Endothelial cell of umbilical vein (primary cell): ENCODE measurements around the gene MRFAP1. TPM values are rescaled to one million over a fixed set of nuclear protein-coding genes. Genes with fewer than 3 reads are reported as not detected.

ENCODE experiments used
- BruUV-seq: library from RNA; stranded (reverse); fragments of 400-500 nt; replicated peaks from 2 replicates; lab custom pipeline; 2021; lab: Mats Ljungman, UMichigan
- CTCF ChIA-PET: fragments of 300-600, 350-600 bp; sonication (Branson Sonifier 250); formaldehyde crosslinking; loops from one replicate; lab custom pipeline; 2021; ENCODE audit warnings: antibody characterized with exemption, inconsistent platforms; lab: Charles Lee
- POLR2A ChIA-PET: fragments of 300-600, 350-600 bp; sonication (Branson Sonifier 250); formaldehyde crosslinking; loops from one replicate; lab custom pipeline; 2021; ENCODE audit warnings: antibody characterized with exemption, inconsistent platforms; lab: Charles Lee
- DNase-seq: peaks from one replicate; pipeline ENCODE4 v3.0.0-alpha.2; 2011; ENCODE audit warnings: low read depth, low spot score
- FAIRE-seq: peaks from 2 replicates; lab custom pipeline; 2011; peaks lifted over from hg19 to GRCh38; lab: Jason Lieb, UNC
- H2AFZ ChIP-seq: 2 replicates; pipeline ENCODE4 v1.6.0; 2012; ENCODE audit warnings: low read depth, low read length, control low read depth, inconsistent platforms
- H3K27ac ChIP-seq: 2 replicates; pipeline ENCODE4 v1.5.1; 2011; ENCODE audit warnings: low read depth, mild to moderate bottlenecking, control low read depth, low read length, moderate library complexity; ENCODE audit not compliant: insufficient read depth
- H3K27me3 ChIP-seq, 2 experiments: 2 replicates each; pipeline versions ENCODE4 v1.6.0 to v1.6.1; 2011; ENCODE audit warnings: low read length in 2 of 2, mixed read lengths in 1 of 2; ENCODE audit not compliant: control insufficient read depth in 2 of 2, insufficient read depth in 2 of 2
- H3K36me3 ChIP-seq, 2 experiments: 2 replicates in 1 of 2; 3 replicates in 1 of 2; pipeline ENCODE4 v1.5.1; 2011; ENCODE audit warnings: low read length in 2 of 2, mild to moderate bottlenecking in 1 of 2, moderate library complexity in 1 of 2; ENCODE audit not compliant: control insufficient read depth in 2 of 2, insufficient read depth in 2 of 2; ENCODE audit errors: extremely low read depth in 1 of 2
- H3K4me1 ChIP-seq: 3 replicates; pipeline ENCODE4 v1.5.1; 2011; ENCODE audit warnings: mild to moderate bottlenecking, low read length; ENCODE audit not compliant: control insufficient read depth, insufficient read depth; ENCODE audit errors: extremely low read depth
- H3K4me2 ChIP-seq: 2 replicates; pipeline ENCODE4 v1.6.1; 2011; ENCODE audit warnings: low read length, control low read depth, mixed read lengths; ENCODE audit not compliant: insufficient read depth
- H3K4me3 ChIP-seq, 3 experiments: fragments of 200-600 bp in 1 of 3; sonication (generic), shearing (Covaris generic) in 1 of 3; replicated peaks in 1 of 3; 2 replicates each; pipeline ENCODE4 v1.5.1; 2011 to 2016; ENCODE audit warnings: control low read depth in 3 of 3, low read length in 3 of 3, mild to moderate bottlenecking in 2 of 3, inconsistent platforms in 1 of 3, low read depth in 1 of 3, moderate library complexity in 1 of 3; ENCODE audit not compliant: insufficient read depth in 1 of 3
- H3K79me2 ChIP-seq: 2 replicates; pipeline ENCODE4 v1.6.0; 2012; ENCODE audit warnings: low read length, inconsistent platforms; ENCODE audit not compliant: control insufficient read depth, insufficient read depth
- H3K9ac ChIP-seq: replicated peaks from 2 replicates; pipeline ENCODE3; 2011; ENCODE audit warnings: low read length, control low read depth; ENCODE audit not compliant: insufficient read depth; ENCODE audit errors: extremely low read depth
- H3K9me1 ChIP-seq: replicated peaks from 3 replicates; pipeline ENCODE4 v1.6.0; 2011; ENCODE audit warnings: mild to moderate bottlenecking, low read length; ENCODE audit not compliant: control insufficient read depth, insufficient read depth; ENCODE audit errors: extremely low read depth
- H3K9me3 ChIP-seq: replicated peaks from 2 replicates; pipeline ENCODE4 v1.5.1; 2012; ENCODE audit warnings: low read length, inconsistent platforms; ENCODE audit not compliant: control insufficient read depth, insufficient read depth
- H4K20me1 ChIP-seq: replicated peaks from 2 replicates; pipeline ENCODE3; 2011; ENCODE audit warnings: mild to moderate bottlenecking, low read length; ENCODE audit not compliant: control insufficient read depth, insufficient read depth; ENCODE audit errors: extremely low read depth
- EZH2 ChIP-seq: IDR thresholded peaks from 2 replicates; pipeline ENCODE4 v1.6.1; 2012; ENCODE audit warnings: borderline replicate concordance, low read depth, mild to moderate bottlenecking, moderate library complexity, low read length, inconsistent platforms; ENCODE audit not compliant: severe bottlenecking
- FOS ChIP-seq: IDR thresholded peaks from 2 replicates; pipeline ENCODE4 v1.6.1; 2011; ENCODE audit warnings: mild to moderate bottlenecking, low read length, moderate library complexity, borderline replicate concordance; ENCODE audit not compliant: insufficient read depth
- GATA2 ChIP-seq: IDR thresholded peaks from 2 replicates; pipeline ENCODE4 v1.7.0; 2011; ENCODE audit warnings: low read depth, mild to moderate bottlenecking, moderate library complexity, mixed read lengths, low read length; ENCODE audit not compliant: insufficient read length, insufficient read depth
- JUN ChIP-seq: IDR thresholded peaks from 2 replicates; pipeline ENCODE4 v1.6.1; 2011; ENCODE audit warnings: borderline replicate concordance, low read depth; ENCODE audit not compliant: insufficient read length, insufficient read depth
- MAX ChIP-seq: IDR thresholded peaks from 2 replicates; pipeline ENCODE4 v1.6.1; 2011; ENCODE audit not compliant: insufficient read depth, insufficient read length
- MYC ChIP-seq: IDR thresholded peaks from one replicate; pipeline ENCODE4 v1.6.1; 2011; ENCODE audit warnings: mild to moderate bottlenecking, low read depth, low read length
- POLR2A ChIP-seq: IDR thresholded peaks from 2 replicates; pipeline ENCODE4 v1.6.1; 2012; ENCODE audit warnings: low read depth, mild to moderate bottlenecking, control low read depth, low read length
- POLR2AphosphoS5 ChIP-seq: IDR thresholded peaks from 2 replicates; pipeline ENCODE4 v1.6.1; 2012; ENCODE audit warnings: low read depth, mild to moderate bottlenecking, control low read depth, low read length, moderate library complexity; ENCODE audit not compliant: insufficient read depth
- dilution Hi-C: fragments of 300-500 bp; cut with MboI; formaldehyde crosslinking; loops from one replicate; pipeline ENCODE4 v1.15.0; 2019; ENCODE audit warnings: low sequenced_read_pairs; ENCODE audit not compliant: extremely low pct_ligation_motif_present
- intact Hi-C: fragments of 100-400 bp; cut with micrococcal nuclease; formaldehyde crosslinking; loops from one replicate; pipeline ENCODE4 v1.10.0; 2022
- polyA plus RNA-seq, 4 experiments: library from polyadenylated mRNA; depleted of rRNA in 3 of 4; stranded (reverse) in 3 of 4; unstranded in 1 of 4; fragments of >200 nt; gene quantifications; 2 replicates each; pipeline versions ENCODE4 v1.2.1 to v1.2.3, GENCODE V29; 2011 to 2012; ENCODE audit warnings: missing spikeins in 1 of 4
- total RNA-seq: library from RNA; stranded (reverse); gene quantifications from 2 replicates; pipeline ENCODE4 v1.2.3, GENCODE V29; 2021

Gene MRFAP1
- total and polyA plus RNA-seq, 2 donors (not counting 3 experiments of a cell fraction or from before 2014, with no cell fraction given) = 170 to 317 TPM

- Histone ChIP-seq H3K9me3 (no peaks in the 10 kb centered on the region), H3K9ac (no peak overlapping the region), H3K4me2 (no peak overlapping the region), H3K4me3 (no peak overlapping the region), H3K27me3 (peaks cover 27 to 45% of the 10 kb centered on the region in 2 experiments), H4K20me1 (no peaks in the 10 kb centered on the region), H2AFZ (no peak overlapping the region), H3K36me3 (no peaks in the 10 kb centered on the region), H3K79me2 (no peaks in the 10 kb centered on the region), H3K27ac (no peak overlapping the region), H3K9me1 (no peaks in the 10 kb centered on the region), H3K4me1 (peaks cover 2% of the 10 kb centered on the region)
- BruUV-seq = no TSS peak
- ChIA-PET POLR2A (interaction anchor here (1.2 kb wide), 1 partner anchor 9 kb away, joined by 7 read pairs; no protein-coding TSS in a partner anchor), CTCF (interaction anchor here (0.8 to 1.1 kb wide), 5 partner anchors 9 to 89 kb away, joined by 3 to 5 read pairs (median 3); partner anchors contain the start of gene MAN2B2)
- TF ChIP-seq MAX = no peak
- peak; percentile 89 for TF ChIP-seq EZH2
- DNase-seq (no peak), FAIRE-seq (no peak)
- dilution Hi-C loops = no loop called here
- intact Hi-C loops = no loop called here
These were observed 23.3 kb downstream of the MRFAP1 start for GRCh38 chr4:6663596-6664393.

- no peak overlapping the region for H3K4me3 ChIP-seq
- no peaks in the 10 kb centered on the region for H3K9me3 ChIP-seq
- H2AFZ ChIP-seq = no peak overlapping the region
- peaks cover 27 to 35% of the 10 kb centered on the region in 2 experiments for H3K27me3 ChIP-seq
- ChIA-PET CTCF (no interaction called here), POLR2A (no interaction called here)
- no peak overlapping the region for H3K4me2 ChIP-seq
- H3K27ac ChIP-seq = no peak overlapping the region
- no peaks in the 10 kb centered on the region for H4K20me1 ChIP-seq
- H3K9ac ChIP-seq = no peak overlapping the region
- intact Hi-C loops = no loop called here
- no peaks in the 10 kb centered on the region for H3K4me1 ChIP-seq
- no peaks in the 10 kb centered on the region for H3K9me1 ChIP-seq
- no peak for FAIRE-seq
- dilution Hi-C loops = no loop called here
- no peaks in the 10 kb centered on the region for H3K79me2 ChIP-seq
- DNase-seq = no peak
- BruUV-seq = no TSS peak
- H3K36me3 ChIP-seq = no peaks in the 10 kb centered on the region
- TF ChIP-seq GATA2 = no peak
- no peak for TF ChIP-seq POLR2A
- no peak for TF ChIP-seq EZH2
- TF ChIP-seq MYC = no peak
- no peak for TF ChIP-seq JUN
- no peak for TF ChIP-seq POLR2AphosphoS5
- no peak for TF ChIP-seq MAX
- TF ChIP-seq FOS = no peak
These were observed 24.8 kb downstream of the MRFAP1 start for GRCh38 chr4:6665320-6665654.
